GM23338 (cell line): ENCODE results near the gene KRIT1. TPM values are rescaled to one million over a fixed set of nuclear protein-coding genes. Genes with fewer than 3 reads are reported as not detected.

Experiments used
- ATAC-seq: fragments of 200-7000 bp; cut with Tn5 transposase; 3 replicates; pipeline ENCODE4 v1.9.1; 2020
- DNase-seq: peaks from one replicate; pipeline ENCODE4 v3.0.0-alpha.2; 2015; ENCODE audit warnings: low spot score
- H2AFZ ChIP-seq: fragments of 200-600 bp; sonication (generic); 2 replicates; pipeline ENCODE4 v1.8.0; 2016; ENCODE audit warnings: antibody characterized with exemption, mild to moderate bottlenecking, moderate library complexity
- H3F3A ChIP-seq: fragments of 200-600 bp; sonication (generic); replicated peaks from 2 replicates; pipeline ENCODE4 v1.8.0; 2017; ENCODE audit warnings: antibody characterized with exemption, mixed run types, low read depth
- H3K27ac ChIP-seq: fragments of 200-600 bp; sonication (generic); 2 replicates; pipeline ENCODE4 v1.6.1; 2016; ENCODE audit warnings: low read depth
- H3K27me3 ChIP-seq: fragments of 200-600 bp; sonication (generic); 2 replicates; pipeline ENCODE4 v1.8.0; 2016; ENCODE audit warnings: mild to moderate bottlenecking, mixed run types, moderate library complexity; ENCODE audit not compliant: insufficient read depth
- H3K36me3 ChIP-seq: fragments of 200-600 bp; sonication (generic); 2 replicates; pipeline ENCODE4 v1.8.0; 2016; ENCODE audit warnings: mild to moderate bottlenecking; ENCODE audit not compliant: insufficient read depth
- H3K4me1 ChIP-seq: fragments of 200-600 bp; sonication (generic); 2 replicates; pipeline ENCODE4 v1.8.0; 2016; ENCODE audit warnings: mild to moderate bottlenecking, moderate library complexity; ENCODE audit not compliant: insufficient read depth
- H3K4me2 ChIP-seq: fragments of 200-600 bp; sonication (generic); 2 replicates; pipeline ENCODE4 v1.7.1; 2017; ENCODE audit warnings: mixed run types
- H3K4me3 ChIP-seq: fragments of 200-600 bp; sonication (generic); 2 replicates; pipeline ENCODE4 v1.6.1; 2016; ENCODE audit warnings: mixed run types
- H3K79me2 ChIP-seq: fragments of 200-600 bp; sonication (generic); replicated peaks from 2 replicates; pipeline ENCODE4 v1.8.0; 2017; ENCODE audit warnings: mild to moderate bottlenecking; ENCODE audit not compliant: insufficient read depth
- H3K9me2 ChIP-seq: fragments of 200-600 bp; sonication (generic); 2 replicates; pipeline ENCODE4 v1.8.0; 2017; ENCODE audit not compliant: insufficient read depth
- H4K20me1 ChIP-seq: fragments of 200-600 bp; sonication (generic); replicated peaks from 2 replicates; pipeline ENCODE4 v1.8.0; 2017; ENCODE audit warnings: mild to moderate bottlenecking; ENCODE audit not compliant: insufficient read depth
- H3K27ac Mint-ChIP-seq: 2 replicates; pipeline ENCODE4 v1.8.0; 2020; ENCODE audit warnings: inconsistent platforms, mild to moderate bottlenecking, moderate library complexity, mixed read lengths
- H3K27me3 Mint-ChIP-seq: 3 replicates; pipeline ENCODE4 v1.8.0; 2022; ENCODE audit warnings: low read depth, mild to moderate bottlenecking, moderate library complexity, mixed read lengths, inconsistent platforms; ENCODE audit not compliant: insufficient read depth, poor library complexity
- H3K36me3 Mint-ChIP-seq: 3 replicates; pipeline ENCODE4 v1.8.0; 2021; ENCODE audit warnings: low read depth, mild to moderate bottlenecking, inconsistent platforms, moderate library complexity, mixed read lengths
- H3K4me1 Mint-ChIP-seq: 3 replicates; pipeline ENCODE4 v1.8.0; 2020; ENCODE audit warnings: mild to moderate bottlenecking, inconsistent platforms, mixed read lengths
- H3K4me3 Mint-ChIP-seq: 3 replicates; pipeline ENCODE4 v1.8.0; 2021; ENCODE audit warnings: moderate library complexity, mild to moderate bottlenecking, inconsistent platforms, mixed read lengths
- H3K9me3 Mint-ChIP-seq: 3 replicates; pipeline ENCODE4 v1.8.0; 2020; ENCODE audit warnings: moderate library complexity, mild to moderate bottlenecking, inconsistent platforms, mixed read lengths
- CREB1 ChIP-seq: fragments of 250-450 bp; sonication (Bioruptor Pico); IDR thresholded peaks from 2 replicates; pipeline ENCODE4 v1.5.0; 2020; ENCODE audit warnings: low read depth, mild to moderate bottlenecking, moderate library complexity
- CTCF ChIP-seq, 2 experiments: fragments of 200-600 bp in 1 of 2; sonication (generic) in 1 of 2; conservative IDR thresholded peaks; 2 replicates each; pipeline versions ENCODE4 v1.5.1 to v1.6.1; 2016 to 2017; ENCODE audit warnings: antibody characterized with exemption in 2 of 2, low read depth in 2 of 2, mild to moderate bottlenecking in 2 of 2, moderate library complexity in 1 of 2
- ETS1 ChIP-seq: IDR thresholded peaks from 2 replicates; pipeline ENCODE4 v1.6.1; 2016; ENCODE audit warnings: antibody characterized with exemption
- EZH2 ChIP-seq: fragments of 200-600 bp; sonication (generic); IDR thresholded peaks from one replicate; pipeline ENCODE4 v1.8.0; 2017; ENCODE audit warnings: antibody characterized with exemption, mild to moderate bottlenecking, low read depth; ENCODE audit not compliant: unreplicated experiment
- EZH2phosphoT487 ChIP-seq: fragments of 200-600 bp; sonication (generic); IDR thresholded peaks from one replicate; pipeline ENCODE4 v1.8.1; 2018; ENCODE audit warnings: antibody characterized with exemption; ENCODE audit not compliant: unreplicated experiment
- JUNB ChIP-seq: IDR thresholded peaks from one replicate; pipeline ENCODE4 v1.6.1; 2016; ENCODE audit warnings: antibody characterized with exemption; ENCODE audit not compliant: unreplicated experiment
- NANOG ChIP-seq: IDR thresholded peaks from 2 replicates; pipeline ENCODE4 v1.6.1; 2016; ENCODE audit warnings: antibody characterized with exemption, borderline replicate concordance
- POLR2AphosphoS5 ChIP-seq: IDR thresholded peaks from 2 replicates; pipeline ENCODE4 v1.6.1; 2016; ENCODE audit warnings: antibody characterized with exemption, low read depth
- REST ChIP-seq: IDR thresholded peaks from one replicate; pipeline ENCODE4 v1.6.1; 2018; ENCODE audit warnings: antibody characterized with exemption; ENCODE audit not compliant: unreplicated experiment
- STAT1 ChIP-seq: IDR thresholded peaks from one replicate; pipeline ENCODE4 v1.6.1; 2016; ENCODE audit warnings: antibody characterized with exemption; ENCODE audit not compliant: unreplicated experiment
- ZNF114 ChIP-seq: fragments of 250-450 bp; sonication (Bioruptor Pico); IDR thresholded peaks from 2 replicates; pipeline ENCODE4 v1.5.0; 2020; ENCODE audit warnings: mild to moderate bottlenecking, moderate library complexity
- ZNF331 ChIP-seq: fragments of 250-450 bp; sonication (Bioruptor Pico); IDR thresholded peaks from 2 replicates; pipeline ENCODE4 v1.5.0; 2020; ENCODE audit warnings: low read depth, mild to moderate bottlenecking, moderate library complexity
- ZNF462 ChIP-seq: fragments of 250-450 bp; sonication (Bioruptor Pico); IDR thresholded peaks from 2 replicates; pipeline ENCODE4 v1.5.0; 2020; ENCODE audit warnings: mild to moderate bottlenecking, moderate library complexity
- polyA plus RNA-seq: library from polyadenylated mRNA; unstranded; fragments of >200 nt; fragmentation: Nextera tagmentation; extraction: Ambion mirVana; gene quantifications from 2 replicates; pipeline ENCODE4 v1.2.1, GENCODE V29; 2016
- total RNA-seq: library from RNA; depleted of rRNA; stranded (reverse); fragments of >200 nt; shearing (Covaris generic); gene quantifications from 2 replicates; pipeline ENCODE4 v1.2.3, GENCODE V29; 2014

KRIT1 gene
- total and polyA plus RNA-seq, 2 experiments from 2014 or later, result 51.2 to 54.3 TPM

GRCh38 chr7:92292981-92293380, 47.3 kb upstream of the KRIT1 start:
- Histone ChIP-seq H3K79me2 (peaks cover 63% of the 10 kb centered on the region), H3K36me3 (no peaks in the 10 kb centered on the region), H3K27me3 (no peaks in the 10 kb centered on the region), H4K20me1 (peaks cover 9% of the 10 kb centered on the region; the same call in 1 of the 2 replicates), H3F3A (no peaks in the 10 kb centered on the region), H3K9me2 (no peaks in the 10 kb centered on the region), H3K4me3 (no peak overlapping the region), H3K4me2 (no peak overlapping the region), H3K4me1 (peaks cover 33% of the 10 kb centered on the region), H3K27ac (no peak overlapping the region), H2AFZ (no peak overlapping the region)
- no peaks in the 10 kb centered on the region for H3K9me3 Mint-ChIP-seq
- TF ChIP-seq POLR2AphosphoS5 (no peak), ETS1 (no peak), ZNF331 (CRISPR knock-in tag) (no peak), STAT1 (no peak), EZH2phosphoT487 (no peak), ZNF114 (no peak), EZH2 (no peak), NANOG (no peak), REST (no peak), CREB1 (CRISPR knock-in tag) (no peak), JUNB (no peak), ZNF462 (no peak), CTCF (conservative IDR thresholded peaks at IDR 0.05; ENCODE audit: low read depth in 2 of 2) (no peak)
- H3K27ac Mint-ChIP-seq, result 0 out of 2 replicates have a peak overlapping the region, but pooled peaks have one; percentile 19
- no peaks in the 10 kb centered on the region; the same call in 2 of the 3 replicates for H3K36me3 Mint-ChIP-seq
- peaks cover 2% of the 10 kb centered on the region for H3K27me3 Mint-ChIP-seq
- ATAC-seq, result peak; percentile 41
- peaks cover 26% of the 10 kb centered on the region for H3K4me1 Mint-ChIP-seq
- no peak for DNase-seq
- H3K4me3 Mint-ChIP-seq, result no peak overlapping the region
